B cell (primary cell): ENCODE data around the gene CAPZB. TPM values are rescaled to one million over a fixed set of nuclear protein-coding genes. Genes with fewer than 3 reads are reported as not detected.

Experiments used
- ATAC-seq: fragments of 200-7000 bp; cut with Tn5 transposase; one replicate; pipeline ENCODE4 v1.10.0; 2021; ENCODE audit warnings: low read depth, mild to moderate bottlenecking, moderate number of reproducible peaks, moderate library complexity
- CTCF ChIA-PET: fragments of 350-600 bp; sonication (Branson Sonifier 250); formaldehyde crosslinking; loops from one replicate; lab custom pipeline; 2021; ENCODE audit warnings: antibody characterized with exemption, inconsistent platforms; lab: Charles Lee
- POLR2A ChIA-PET: fragments of 350-600 bp; sonication (Branson Sonifier 250); formaldehyde crosslinking; loops from one replicate; lab custom pipeline; 2021; ENCODE audit warnings: antibody characterized with exemption; lab: Charles Lee
- DNase-seq: peaks from one replicate; pipeline ENCODE4 v3.0.0; 2013
- H2AFZ ChIP-seq: 2 replicates; pipeline ENCODE4 v1.6.1; 2012; ENCODE audit warnings: mild to moderate bottlenecking, low read depth, low read length; ENCODE audit not compliant: insufficient read depth, poor library complexity, severe bottlenecking
- H3K27ac ChIP-seq, 2 donors: 1 replicate in 1 of 2; 2 replicates in 1 of 2; pipeline ENCODE4 v1.5.1; 2012 to 2013; ENCODE audit warnings: low read length in 2 of 2, mild to moderate bottlenecking in 2 of 2, moderate library complexity in 1 of 2
- H3K27me3 ChIP-seq, 4 experiments: fragments of 200-600 bp in 1 of 4; sonication (generic) in 1 of 4; replicated peaks in 1 of 4; 1 replicate in 2 of 4; 2 replicates in 2 of 4; pipeline versions ENCODE4 v1.6.1 to v1.7.0; 2013 to 2016; ENCODE audit warnings: low read length in 3 of 4, mild to moderate bottlenecking in 2 of 4, mixed read lengths in 1 of 4, moderate library complexity in 1 of 4; ENCODE audit not compliant: insufficient read depth in 4 of 4, control insufficient read depth in 3 of 4; ENCODE audit errors: control extremely low read depth in 1 of 4
- H3K36me3 ChIP-seq, 2 experiments: replicated peaks in 1 of 2; 1 replicate in 1 of 2; 2 replicates in 1 of 2; pipeline versions ENCODE4 v1.6.1 to v1.7.1; 2013; ENCODE audit warnings: low read length in 1 of 2; ENCODE audit not compliant: insufficient read depth in 2 of 2, control insufficient read depth in 1 of 2; ENCODE audit errors: control extremely low read depth in 1 of 2, extremely low read depth in 1 of 2
- H3K4me1 ChIP-seq, 2 donors: fragments of 200-600 bp in 1 of 2; sonication (generic) in 1 of 2; 1 replicate in 1 of 2; 2 replicates in 1 of 2; pipeline versions ENCODE4 v1.5.1 to v1.6.1; 2013 to 2017; ENCODE audit warnings: low read length in 2 of 2; ENCODE audit not compliant: control insufficient read depth in 2 of 2, insufficient read depth in 2 of 2
- H3K4me2 ChIP-seq: replicated peaks from 2 replicates; pipeline ENCODE3; 2012; ENCODE audit warnings: mild to moderate bottlenecking, low read depth, low read length; ENCODE audit not compliant: poor library complexity, severe bottlenecking
- H3K4me3 ChIP-seq, 5 experiments: fragments of 200-600 bp in 1 of 5; sonication (generic) in 1 of 5; 1 replicate in 3 of 5; 2 replicates in 2 of 5; pipeline versions ENCODE4 v1.5.1 to v1.7.0; 2011 to 2016; ENCODE audit warnings: low read length in 4 of 5, mild to moderate bottlenecking in 4 of 5, low read depth in 2 of 5, control low read depth in 1 of 5, moderate library complexity in 1 of 5; ENCODE audit not compliant: insufficient read depth in 1 of 5; ENCODE audit errors: control extremely low read depth in 1 of 5, extremely low read depth in 1 of 5
- H3K79me2 ChIP-seq: fragments of 200-600 bp; sonication (generic); one replicate; pipeline ENCODE4 v1.6.0; 2016; ENCODE audit warnings: low read length; ENCODE audit not compliant: control insufficient read depth, insufficient read depth
- H3K9ac ChIP-seq: fragments of 200-600 bp; sonication (generic); 2 replicates; pipeline ENCODE4 v1.6.1; 2017; ENCODE audit warnings: mild to moderate bottlenecking, low read length, moderate library complexity
- H3K9me3 ChIP-seq, 3 donors: one replicate each; pipeline versions ENCODE4 v1.6.1 to v1.7.1; 2013; ENCODE audit warnings: low read length in 2 of 3; ENCODE audit not compliant: control insufficient read depth in 2 of 3, insufficient read depth in 1 of 3; ENCODE audit errors: control extremely low read depth in 1 of 3
- H4K20me1 ChIP-seq: 2 replicates; pipeline ENCODE4 v1.6.0; 2012; ENCODE audit warnings: mild to moderate bottlenecking, low read length; ENCODE audit not compliant: insufficient read depth, control insufficient read depth, poor library complexity, severe bottlenecking
- H3K27ac Mint-ChIP-seq: one replicate; pipeline ENCODE4 v1.8.0; 2021; ENCODE audit warnings: mixed read lengths
- H3K27me3 Mint-ChIP-seq: one replicate; pipeline ENCODE4 v1.8.0; 2021; ENCODE audit warnings: mixed read lengths
- H3K4me1 Mint-ChIP-seq: one replicate; pipeline ENCODE4 v1.8.0; 2021; ENCODE audit warnings: mixed read lengths
- H3K4me3 Mint-ChIP-seq: one replicate; pipeline ENCODE4 v1.8.0; 2021; ENCODE audit warnings: mixed read lengths
- H3K9me3 Mint-ChIP-seq: one replicate; pipeline ENCODE4 v1.8.0; 2022; ENCODE audit warnings: mixed read lengths; ENCODE audit not compliant: insufficient read depth
- CTCF ChIP-seq: fragments of 200-600 bp; IDR thresholded peaks from one replicate; pipeline ENCODE4 v1.8.0; 2022; ENCODE audit warnings: antibody characterized with exemption, mild to moderate bottlenecking
- EZH2 ChIP-seq: IDR thresholded peaks from 2 replicates; pipeline ENCODE4 v1.6.1; 2012; ENCODE audit warnings: borderline replicate concordance, low read depth, mild to moderate bottlenecking, moderate library complexity, low read length; ENCODE audit not compliant: insufficient read depth, poor library complexity, severe bottlenecking
- WGBS: methylation state at CpG from one replicate; pipeline ENCODE4 v1.1.5; 2013; ENCODE audit warnings: missing lambda C conversion rate; ENCODE audit not compliant: insufficient coverage; 5-methylcytosine and 5-hydroxymethylcytosine counted together
- intact Hi-C: fragments of 100-400 bp; cut with micrococcal nuclease; formaldehyde crosslinking; loops from one replicate; pipeline ENCODE4 v1.10.0; 2022
- polyA plus RNA-seq: library from polyadenylated mRNA; depleted of rRNA; stranded (reverse); fragments of >200 nt; gene quantifications from 2 replicates; pipeline ENCODE4 v1.2.3, GENCODE V29; 2012
- total RNA-seq, 2 donors: library from RNA; stranded (reverse); fragments of 120-200 nt in 1 of 2; gene quantifications; 1 replicate in 1 of 2; 2 replicates in 1 of 2; pipeline versions ENCODE4 v1.2.3 to v1.2.4, GENCODE V29; 2013 to 2022

The CAPZB gene
- total and polyA plus RNA-seq, 2 donors (not counting 1 experiment from before 2014, with no cell fraction given), result 126 to 193 TPM

- H3K9me3 ChIP-seq, result no peaks in the 10 kb centered on the region
- H3K36me3 ChIP-seq, result peaks cover 0 to 11% of the 10 kb centered on the region in 2 experiments
- ChIA-PET CTCF (interaction anchor here (0.7 to 1.2 kb wide), 2 partner anchors 24 to 285 kb away, joined by 3 read pairs; partner anchors contain the start of gene AKR7A3), POLR2A (no interaction called here)
- H2AFZ ChIP-seq, result peak within 1 kb of the TSS; percentile 97
- WGBS, result under 1% methylated on average over 105 of the region's 105 CpGs
- H3K27me3 ChIP-seq, result no peaks in the 10 kb centered on the region
- H3K9me3 Mint-ChIP-seq, result no peaks in the 10 kb centered on the region
- H3K4me1 ChIP-seq, result peaks cover 55 to 58% of the 10 kb centered on the region in 2 donors
- H3K27ac ChIP-seq, result peak within 1 kb of the TSS; percentile 65 to 90
- H3K9ac ChIP-seq, result peak within 1 kb of the TSS; percentile 93
- H3K4me3 Mint-ChIP-seq, result peak within 1 kb of the TSS; percentile 88
- no peaks in the 10 kb centered on the region for H3K27me3 Mint-ChIP-seq
- H3K4me2 ChIP-seq, result peak within 1 kb of the TSS; percentile 95
- DNase-seq (peak; percentile 93), ATAC-seq (peak; percentile 89)
- H3K4me1 Mint-ChIP-seq, result peaks cover 57% of the 10 kb centered on the region
- peak within 1 kb of the TSS; percentile 75 for H3K27ac Mint-ChIP-seq
- H4K20me1 ChIP-seq, result peaks cover 19% of the 10 kb centered on the region
- H3K4me3 ChIP-seq, result peak within 1 kb of the TSS; percentile 26 to 91 (median 79)
- no peak for TF ChIP-seq CTCF
- intact Hi-C loops, result loop anchor here (1.0 to 5.0 kb wide), 6 partner anchors 24 to 285 kb away; partner anchors contain the start of genes AKR7A3, EMC1, MRTO4 and UBR4
- peaks cover 16% of the 10 kb centered on the region for H3K79me2 ChIP-seq
Observed at GRCh38 chr1:19311931-19312781, 173.2 kb downstream of the CAPZB start, which contains the start of the genes AKR7A2 and SLC66A1. Gene AKR7A2, minus strand, starts transcription at chr1:19312144. Its CDS starts 20 bp downstream, at chr1:19312124. Gene SLC66A1, plus strand, starts transcription at chr1:19312326. Its CDS starts 5,352 bp downstream, at chr1:19317678.

- intact Hi-C loops, result loop anchor here (5.0 kb wide), 1 partner anchor 166 kb away; no protein-coding TSS in a partner anchor
- Mint-ChIP-seq H3K9me3 (no peaks in the 10 kb centered on the region), H3K4me3 (peak overlapping the region; percentile 88), H3K4me1 (peaks cover 52% of the 10 kb centered on the region), H3K27ac (peak overlapping the region; percentile 75), H3K27me3 (no peaks in the 10 kb centered on the region)
- WGBS, result under 1% methylated on average over 29 of the region's 29 CpGs
- Histone ChIP-seq H3K79me2 (peaks cover 16% of the 10 kb centered on the region), H3K27ac (peak overlapping the region in 1 of 2 donors; percentile 48), H3K36me3 (peaks cover 0 to 13% of the 10 kb centered on the region in 2 experiments), H3K27me3 (no peaks in the 10 kb centered on the region), H3K9ac (peak overlapping the region; percentile 93), H3K4me3 (peak overlapping the region; percentile 26 to 91 (median 79)), H4K20me1 (peaks cover 19% of the 10 kb centered on the region), H3K4me2 (peak overlapping the region; percentile 95), H3K4me1 (peaks cover 49 to 51% of the 10 kb centered on the region in 2 donors), H3K9me3 (no peaks in the 10 kb centered on the region), H2AFZ (peak overlapping the region; percentile 97)
- DNase-seq (no peak), ATAC-seq (no peak)
- CTCF ChIA-PET, result no interaction called here
- POLR2A ChIA-PET, result no interaction called here
- no peak for TF ChIP-seq EZH2
- TF ChIP-seq CTCF, result no peak
Observed at GRCh38 chr1:19311503-19311930, 173.8 kb downstream of the CAPZB start.
